HTR-8/SVneo (cell line): ENCODE data around the gene TSPEAR.
"Not testable (repeated sequence)": the region's sequence is repeated elsewhere in the genome, so short reads cannot be mapped to it uniquely, and the experiment has no call there.

ENCODE experiments used
- DNase-seq: peaks from one replicate; pipeline ENCODE4 v3.0.0; 2011; ENCODE audit warnings: low spot score, mixed read lengths; ENCODE audit not compliant: insufficient read length
- FAIRE-seq: peaks from 2 replicates; lab custom pipeline; 2011; peaks lifted over from hg19 to GRCh38; lab: Jason Lieb, UNC

Gene TSPEAR

DNA sequence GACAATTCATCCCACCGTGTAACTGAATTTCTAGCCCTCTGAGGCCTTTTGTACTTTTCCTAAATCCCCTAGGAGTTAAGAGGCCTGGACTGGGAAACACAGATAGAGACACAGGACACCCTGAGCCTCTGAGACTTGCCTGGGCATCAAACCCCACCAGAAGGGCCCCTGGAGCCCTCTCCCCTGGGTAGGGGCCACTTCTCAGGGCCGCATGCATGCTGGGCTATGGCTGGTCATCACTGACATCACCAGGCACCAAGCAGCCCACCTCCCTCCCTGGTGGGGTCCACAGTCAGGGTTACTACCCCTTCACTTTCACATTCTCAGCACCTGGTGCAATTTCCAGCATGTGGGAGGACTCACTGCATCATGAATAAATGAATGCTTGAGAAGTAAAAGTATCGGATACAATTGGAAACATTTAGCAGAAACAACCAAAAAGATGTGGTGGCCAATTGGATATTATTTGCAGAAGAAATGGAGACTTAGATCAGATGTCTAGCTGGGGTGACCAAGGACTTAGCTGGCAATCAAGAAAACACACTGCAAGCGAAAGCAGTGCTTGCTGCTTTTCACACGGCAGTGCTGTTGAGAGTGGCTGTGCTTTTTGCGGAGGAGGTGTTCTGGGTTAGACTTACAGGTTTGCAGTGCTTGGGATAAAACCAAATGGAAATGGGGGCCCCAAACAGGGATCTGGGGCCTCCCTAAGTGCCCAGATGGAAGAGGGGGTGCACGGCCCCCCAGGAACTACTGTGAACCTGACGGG lies 111.9 kb downstream of the TSPEAR start:
- DNase-seq: no peak
- FAIRE-seq: no peak

- DNase-seq: no peak
These were observed 113.3 kb downstream of the TSPEAR start for GRCh38 chr21:44598061-44598460.

GRCh38 chr21:44596068-44596725 lies 115.2 kb downstream of the TSPEAR start:
- DNase-seq (no peak), FAIRE-seq (no peak)

More at GRCh38 chr21:44598061-44598460, 113.3 kb downstream of the TSPEAR start:
- no peak for FAIRE-seq

- FAIRE-seq: no peak
These were observed 115.8 kb downstream of the TSPEAR start for GRCh38 chr21:44595524-44595923.

DNA sequence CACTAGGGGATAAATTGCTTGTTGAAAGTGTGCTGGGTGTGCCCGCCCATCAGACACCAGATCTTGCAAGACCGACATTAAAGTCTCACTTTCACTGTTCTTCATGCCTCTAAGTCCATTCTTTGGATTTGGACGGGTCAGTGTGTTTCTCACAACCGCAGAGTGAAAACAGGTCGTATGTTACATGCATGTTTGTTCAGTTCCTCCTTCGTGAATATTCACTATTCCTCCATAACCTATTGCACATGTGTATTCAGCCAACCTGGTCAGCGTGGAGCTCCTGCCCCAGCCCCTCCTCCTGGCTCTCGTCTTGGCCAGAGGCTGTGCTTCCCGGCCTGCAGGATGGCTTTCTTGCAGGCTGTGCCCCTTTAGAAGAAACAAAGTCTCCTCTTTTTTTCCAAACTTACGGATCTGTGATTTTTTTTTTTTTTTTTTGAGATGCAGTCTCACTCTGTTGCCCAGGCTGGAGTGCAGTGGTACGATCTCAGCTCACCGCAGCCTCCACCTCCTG lies 116.9 kb downstream of the TSPEAR start:
- DNase-seq: no peak
- no peak for FAIRE-seq

More at GRCh38 chr21:44595524-44595923, 115.8 kb downstream of the TSPEAR start:
- no peak for DNase-seq

DNA sequence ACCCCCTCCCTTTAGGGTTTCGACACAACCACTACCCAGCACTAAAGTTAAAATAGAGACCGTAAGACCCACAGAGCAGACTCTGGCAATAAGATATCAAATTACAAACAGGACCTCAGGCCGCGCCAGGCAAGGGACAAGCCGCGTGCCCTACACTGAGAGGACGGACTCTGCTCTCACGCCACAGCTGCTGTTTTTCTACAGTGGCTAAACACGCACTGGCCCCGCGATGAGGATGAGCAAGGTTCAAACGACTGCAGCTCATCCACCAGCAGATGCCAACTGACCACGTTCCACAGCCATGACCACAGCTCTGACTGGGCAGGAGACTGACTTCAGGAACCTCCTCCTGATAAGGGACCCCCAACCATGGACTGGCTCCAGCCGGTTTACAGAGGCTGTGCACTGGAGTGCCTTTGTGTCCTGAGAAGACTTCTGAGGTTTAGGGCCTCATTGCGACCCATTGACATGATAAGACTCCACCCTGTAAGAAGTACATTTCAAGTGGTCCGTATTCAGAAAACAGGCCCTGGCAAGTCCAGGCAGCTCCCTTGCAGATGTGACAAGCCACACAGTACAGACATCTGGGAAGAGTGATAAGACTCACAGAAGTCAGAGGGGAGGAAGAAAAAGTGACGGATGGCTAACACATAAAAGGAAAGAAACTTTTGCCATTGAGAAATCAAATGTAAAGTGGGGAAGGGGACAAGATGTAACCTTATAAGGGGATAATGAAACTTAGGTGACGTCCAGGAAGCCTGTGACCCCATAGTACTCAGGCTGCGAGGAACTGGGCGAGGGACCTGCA lies 117.6 kb downstream of the TSPEAR start:
- no peak for DNase-seq
- FAIRE-seq: no peak

GRCh38 chr21:44592446-44593311 lies 118.7 kb downstream of the TSPEAR start, which contains the start of gene KRTAP10-6:
Gene KRTAP10-6 (minus strand): TSS chr21:44592505. CDS start chr21:44592484, 21 bp downstream.
- FAIRE-seq (no peak), DNase-seq (no peak)

DNA sequence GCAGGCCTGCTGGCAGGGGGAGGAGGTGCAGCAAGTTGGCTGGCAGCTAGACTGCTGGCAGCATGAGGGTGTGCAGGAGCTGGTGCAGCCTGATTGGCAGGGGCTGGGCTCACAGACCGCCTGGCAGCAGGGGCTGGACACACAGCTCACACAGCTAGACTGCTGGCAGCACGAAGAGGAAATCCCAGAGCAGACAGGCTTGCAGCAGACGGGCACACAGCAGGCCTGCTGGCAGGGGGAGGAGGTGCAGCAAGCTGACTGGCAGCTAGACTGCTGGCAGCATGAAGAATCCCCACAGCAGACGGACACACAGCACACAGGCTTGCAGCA lies 119.6 kb downstream of the TSPEAR start:
- not testable (repeated sequence) for DNase-seq, FAIRE-seq

DNA sequence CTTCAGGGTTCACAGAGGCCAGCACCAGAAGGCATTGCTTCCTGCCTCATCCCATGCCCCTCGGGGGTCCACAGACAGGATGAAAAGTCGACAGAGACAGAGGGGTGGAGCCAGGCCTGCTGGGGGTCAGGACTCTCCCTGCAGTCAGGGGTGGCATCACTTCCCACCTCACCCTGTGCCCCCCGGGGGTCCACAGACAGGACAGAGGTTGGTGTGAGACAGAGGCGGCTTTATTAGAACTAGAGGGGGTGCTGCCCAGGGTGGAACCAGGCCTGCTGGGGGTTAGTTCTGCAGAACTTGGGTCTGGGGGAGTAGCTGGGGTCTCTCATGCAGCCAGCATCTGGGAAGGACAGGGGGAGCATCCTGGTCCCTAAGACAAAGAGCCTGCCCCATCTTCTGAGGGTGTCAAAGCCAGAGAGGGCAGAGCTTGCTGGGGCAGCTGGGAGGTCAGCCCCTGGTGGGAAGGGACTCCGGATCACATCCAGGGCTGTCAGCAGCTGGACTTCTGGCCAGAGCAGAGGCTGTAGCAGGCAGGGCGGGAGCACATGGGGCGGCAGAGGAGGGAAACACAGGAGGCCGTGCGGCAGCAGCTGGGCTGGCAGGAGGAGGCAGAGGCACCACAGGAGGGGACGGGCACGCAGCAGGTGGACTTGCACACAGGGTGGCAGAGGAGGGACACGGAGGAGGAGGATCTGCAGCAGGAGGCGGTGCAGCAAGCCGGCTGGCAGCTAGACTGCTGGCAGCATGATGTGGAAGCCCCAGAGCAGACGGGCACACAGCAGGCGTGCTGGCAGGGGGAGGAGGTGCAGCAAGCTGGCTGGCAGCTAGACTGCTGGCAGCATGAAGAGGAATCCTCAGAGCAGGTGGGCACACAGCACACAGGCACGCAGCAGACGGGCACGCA lies 120.2 kb downstream of the TSPEAR start:
- not testable (repeated sequence) for DNase-seq, FAIRE-seq

- DNase-seq (no peak), FAIRE-seq (no peak)
These were observed 121.1 kb downstream of the TSPEAR start for GRCh38 chr21:44590311-44590721.

GRCh38 chr21:44589586-44590305 lies 121.6 kb downstream of the TSPEAR start:
- no peak for DNase-seq
- no peak for FAIRE-seq

DNA sequence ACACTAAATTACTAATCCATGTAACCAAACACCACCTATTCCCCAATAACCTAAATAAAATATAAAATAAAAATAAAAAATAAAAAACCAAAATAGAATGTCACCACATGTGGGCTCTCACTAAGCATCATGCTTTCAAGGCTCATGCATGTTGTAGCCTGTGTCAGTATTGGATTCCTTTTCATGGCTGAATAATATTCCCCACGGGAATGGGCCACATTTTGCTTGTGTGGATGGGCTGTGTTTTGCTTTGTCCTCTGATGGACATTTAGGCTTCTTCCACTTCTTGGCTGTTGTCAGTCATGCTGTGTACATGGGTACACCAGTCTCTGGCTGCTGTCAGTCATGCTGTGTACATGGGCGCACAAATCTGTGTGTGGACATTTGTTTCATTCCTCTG lies 122.3 kb downstream of the TSPEAR start:
- FAIRE-seq: no peak
- no peak for DNase-seq

- DNase-seq (no peak), FAIRE-seq (no peak)
These were observed 125.5 kb downstream of the TSPEAR start for GRCh38 chr21:44585892-44586291.

- FAIRE-seq (no peak), DNase-seq (no peak)
These were observed 127.6 kb downstream of the TSPEAR start for GRCh38 chr21:44583800-44584147.

- no peak for FAIRE-seq
These were observed 128.1 kb downstream of the TSPEAR start for GRCh38 chr21:44583089-44583799.

DNA sequence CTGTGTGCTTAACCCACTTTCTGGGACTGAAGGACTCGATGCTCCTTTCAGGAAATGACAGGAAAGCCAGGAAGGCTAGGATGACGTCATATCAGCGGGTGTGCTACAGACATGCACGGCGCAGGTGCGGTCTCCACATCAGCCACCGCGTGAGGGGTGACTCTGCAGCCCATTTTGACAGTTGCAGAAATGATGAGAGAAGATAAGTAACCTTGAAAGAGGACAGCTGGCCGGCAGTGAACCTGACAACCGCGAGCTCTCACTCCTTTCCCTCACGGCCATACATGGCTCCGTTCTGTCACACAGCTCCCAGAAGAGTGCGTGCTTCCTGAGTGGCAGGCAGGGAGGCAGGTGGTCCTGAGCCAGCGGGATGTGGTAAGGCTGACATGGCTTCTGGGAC lies 129.3 kb downstream of the TSPEAR start:
- DNase-seq (no peak), FAIRE-seq (no peak)

More at GRCh38 chr21:44583089-44583799, 128.1 kb downstream of the TSPEAR start:
- no peak for DNase-seq

DNA sequence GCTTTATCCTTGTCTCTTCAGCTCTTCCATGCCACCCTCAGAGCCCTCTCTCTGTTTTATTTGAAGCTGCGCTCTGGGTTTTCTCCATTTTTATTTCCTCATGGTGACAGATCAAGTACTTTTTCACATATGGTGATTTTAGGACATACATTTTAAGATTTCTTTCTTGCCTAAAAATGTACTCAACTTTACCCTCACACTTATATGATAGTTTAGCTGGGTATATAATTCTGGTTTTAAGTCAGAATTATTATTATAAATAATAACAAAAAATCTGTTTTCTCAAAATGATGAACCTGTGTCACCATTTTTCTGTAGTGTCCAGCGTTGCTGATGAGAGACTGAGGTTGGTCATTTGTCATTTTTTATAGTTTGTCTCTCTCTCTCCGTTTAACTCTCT lies 130.2 kb downstream of the TSPEAR start:
- no peak for DNase-seq
- FAIRE-seq: no peak
